Measurements from ENCODE around the gene SRL. TPM values are rescaled to one million over a fixed set of nuclear protein-coding genes. Genes with fewer than 3 reads are reported as not detected.

SRL gene
- polyA plus RNA-seq, 3 donors, result not detected

DNA sequence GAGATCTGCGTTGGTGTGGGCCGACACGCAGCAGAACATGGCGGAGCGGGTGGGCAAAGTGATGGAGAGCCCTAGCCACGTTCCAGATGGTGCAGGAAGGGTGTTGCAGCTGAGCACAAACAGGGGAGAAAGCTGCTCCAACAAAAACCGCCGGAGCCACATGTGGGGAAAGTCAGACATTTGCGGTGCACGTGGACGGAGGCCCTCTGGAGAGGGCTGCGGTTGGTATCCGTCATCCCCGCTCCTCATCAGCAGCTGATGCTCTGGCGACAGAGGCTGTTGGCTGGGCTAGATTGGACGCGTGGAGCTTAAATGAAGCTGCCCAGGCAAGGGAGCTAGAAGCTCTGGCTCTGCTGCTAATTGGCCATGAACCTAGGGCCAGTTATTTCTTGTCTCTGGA lies 82.2 kb downstream of the SRL start:
- Histone ChIP-seq H3K4me1 (ENCODE audit: control insufficient read depth in 1 of 2, insufficient read depth in 2 of 2, low read length in 2 of 2) (no peaks in the 10 kb centered on the region), H3K36me3 (replicated peaks in 1 of 2; ENCODE audit: control insufficient read depth in 1 of 2, insufficient read depth in 2 of 2, low read length in 2 of 2) (no peaks in the 10 kb centered on the region), H2AFZ (ENCODE audit: insufficient read depth, low read depth, low read length, poor library complexity, severe bottlenecking) (no peak overlapping the region), H3K9ac (ENCODE audit: insufficient read depth, low read length, poor library complexity, severe bottlenecking) (no peak overlapping the region), H3K9me3 (replicated peaks in 1 of 2; ENCODE audit: control insufficient read depth in 1 of 2, insufficient read depth in 1 of 2, low read length in 2 of 2) (no peaks in the 10 kb centered on the region), H3K27me3 (ENCODE audit: control insufficient read depth in 2 of 2, insufficient read depth in 2 of 2, low read length in 2 of 2) (no peaks in the 10 kb centered on the region), H3K79me2 (ENCODE audit: insufficient read depth, low read length) (no peaks in the 10 kb centered on the region), H3K4me3 (replicated peaks in 1 of 3; ENCODE audit: low read depth in 2 of 3, low read length in 3 of 3) (no peak overlapping the region), H4K20me1 (ENCODE audit: insufficient read depth, low read length) (no peaks in the 10 kb centered on the region), H3K27ac (ENCODE audit: low read depth in 1 of 2, low read length in 2 of 2) (no peak overlapping the region), H3K4me2 (replicated peaks; ENCODE audit: extremely low read depth, low read length, poor library complexity, severe bottlenecking) (no peak overlapping the region)
- intact Hi-C loops (cut with micrococcal nuclease), result no loop called here
- peaks cover 7 to 14% (median 13%) of the 10 kb centered on the region in 3 donors for H3K27me3 Mint-ChIP-seq (ENCODE audit: low read depth in 3 of 3)
- H3K4me1 Mint-ChIP-seq, result peaks cover 10% of the 10 kb centered on the region
- peak overlapping the region in 1 of 7 donors; percentile 68 for H3K27ac Mint-ChIP-seq
- no peak for DNase-seq
- peak overlapping the region in 1 of 2 donors; percentile 14 for H3K4me3 Mint-ChIP-seq
- WGBS (ENCODE audit: insufficient coverage), result 99% methylated on average over 17 of the region's 17 CpGs
- H3K36me3 Mint-ChIP-seq, result no peaks in the 10 kb centered on the region
- TF ChIP-seq, protein P1, sequence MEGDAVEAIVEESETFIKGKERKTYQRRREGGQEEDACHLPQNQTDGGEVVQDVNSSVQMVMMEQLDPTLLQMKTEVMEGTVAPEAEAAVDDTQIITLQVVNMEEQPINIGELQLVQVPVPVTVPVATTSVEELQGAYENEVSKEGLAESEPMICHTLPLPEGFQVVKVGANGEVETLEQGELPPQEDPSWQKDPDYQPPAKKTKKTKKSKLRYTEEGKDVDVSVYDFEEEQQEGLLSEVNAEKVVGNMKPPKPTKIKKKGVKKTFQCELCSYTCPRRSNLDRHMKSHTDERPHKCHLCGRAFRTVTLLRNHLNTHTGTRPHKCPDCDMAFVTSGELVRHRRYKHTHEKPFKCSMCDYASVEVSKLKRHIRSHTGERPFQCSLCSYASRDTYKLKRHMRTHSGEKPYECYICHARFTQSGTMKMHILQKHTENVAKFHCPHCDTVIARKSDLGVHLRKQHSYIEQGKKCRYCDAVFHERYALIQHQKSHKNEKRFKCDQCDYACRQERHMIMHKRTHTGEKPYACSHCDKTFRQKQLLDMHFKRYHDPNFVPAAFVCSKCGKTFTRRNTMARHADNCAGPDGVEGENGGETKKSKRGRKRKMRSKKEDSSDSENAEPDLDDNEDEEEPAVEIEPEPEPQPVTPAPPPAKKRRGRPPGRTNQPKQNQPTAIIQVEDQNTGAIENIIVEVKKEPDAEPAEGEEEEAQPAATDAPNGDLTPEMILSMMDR (IDR thresholded peaks at IDR 0.05), result no peak
- peaks cover 0 to 4% (median 0%) of the 10 kb centered on the region in 7 donors for H3K9me3 Mint-ChIP-seq

DNA sequence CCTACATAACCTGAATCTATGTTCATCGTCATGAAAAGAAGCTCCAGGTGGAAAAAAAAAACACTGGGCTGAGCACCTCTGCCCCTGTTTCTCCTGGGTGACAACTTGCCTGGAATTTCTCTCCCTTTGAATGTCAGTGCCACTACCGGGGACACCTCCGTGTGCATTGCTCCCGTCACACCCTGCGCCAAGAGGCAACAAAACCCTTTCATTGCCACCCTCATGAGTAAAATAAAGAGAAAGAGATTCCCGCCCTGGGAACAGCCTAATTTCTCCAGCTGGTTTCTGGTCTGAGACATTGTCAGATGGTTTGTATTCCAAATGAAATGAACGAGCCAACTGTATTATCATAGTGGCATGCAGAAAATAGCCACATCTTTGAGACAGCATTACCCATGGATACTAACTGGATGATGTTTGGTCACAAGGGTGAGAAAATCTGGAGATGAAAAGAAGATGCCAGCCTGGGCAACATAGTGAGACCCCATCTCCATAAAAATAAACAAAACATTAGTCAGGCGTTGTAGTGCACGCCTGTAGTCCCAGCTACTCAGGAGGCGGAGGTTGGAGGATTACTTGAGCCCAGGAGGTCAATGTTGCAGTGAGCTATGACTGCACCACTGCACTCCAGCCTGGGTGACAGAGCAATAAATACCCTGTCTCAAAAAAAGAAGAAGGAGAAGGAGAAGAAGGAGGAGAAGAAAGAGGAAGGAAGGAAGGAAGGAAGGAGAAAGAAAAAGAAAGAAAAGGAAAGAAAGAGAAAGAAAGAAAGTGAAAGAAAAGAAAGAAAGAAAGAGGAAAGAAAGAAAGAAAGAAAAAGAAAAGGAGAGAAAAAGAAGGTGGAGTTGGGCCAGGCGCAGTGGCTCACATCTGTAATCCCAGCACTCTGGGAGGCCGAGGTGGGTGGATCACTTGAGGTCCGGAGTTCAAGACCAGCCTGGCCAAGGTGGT lies 83.5 kb downstream of the SRL start:
- Mint-ChIP-seq H3K4me3 (no peak overlapping the region), H3K27me3 (ENCODE audit: low read depth in 3 of 3) (peaks cover 11 to 14% (median 13%) of the 10 kb centered on the region in 3 donors), H3K9me3 (peaks cover 0 to 4% (median 0%) of the 10 kb centered on the region in 7 donors), H3K36me3 (no peaks in the 10 kb centered on the region), H3K27ac (peak overlapping the region in 4 of 7 donors; percentile 20 to 43 (median 26)), H3K4me1 (peaks cover 10% of the 10 kb centered on the region)
- Histone ChIP-seq H3K9me3 (replicated peaks in 1 of 2; ENCODE audit: control insufficient read depth in 1 of 2, insufficient read depth in 1 of 2, low read length in 2 of 2) (no peaks in the 10 kb centered on the region), H3K4me1 (ENCODE audit: control insufficient read depth in 1 of 2, insufficient read depth in 2 of 2, low read length in 2 of 2) (no peaks in the 10 kb centered on the region), H3K27ac (ENCODE audit: low read depth in 1 of 2, low read length in 2 of 2) (no peak overlapping the region), H3K9ac (ENCODE audit: insufficient read depth, low read length, poor library complexity, severe bottlenecking) (no peak overlapping the region), H3K27me3 (ENCODE audit: control insufficient read depth in 2 of 2, insufficient read depth in 2 of 2, low read length in 2 of 2) (no peaks in the 10 kb centered on the region), H4K20me1 (ENCODE audit: insufficient read depth, low read length) (no peaks in the 10 kb centered on the region), H3K4me2 (replicated peaks; ENCODE audit: extremely low read depth, low read length, poor library complexity, severe bottlenecking) (no peak overlapping the region), H3K79me2 (ENCODE audit: insufficient read depth, low read length) (no peaks in the 10 kb centered on the region), H3K36me3 (replicated peaks in 1 of 2; ENCODE audit: control insufficient read depth in 1 of 2, insufficient read depth in 2 of 2, low read length in 2 of 2) (no peaks in the 10 kb centered on the region), H3K4me3 (replicated peaks in 1 of 3; ENCODE audit: low read depth in 2 of 3, low read length in 3 of 3) (no peak overlapping the region), H2AFZ (ENCODE audit: insufficient read depth, low read depth, low read length, poor library complexity, severe bottlenecking) (no peak overlapping the region)
- 94% methylated on average over 5 of the region's 13 CpGs for WGBS (ENCODE audit: insufficient coverage)
- TF ChIP-seq, protein P1 (IDR thresholded peaks at IDR 0.05), result no peak
- no peak for DNase-seq
- intact Hi-C loops (cut with micrococcal nuclease), result no loop called here
